ENCODE data around the gene TRAPPC3.

The TRAPPC3 gene

DNA sequence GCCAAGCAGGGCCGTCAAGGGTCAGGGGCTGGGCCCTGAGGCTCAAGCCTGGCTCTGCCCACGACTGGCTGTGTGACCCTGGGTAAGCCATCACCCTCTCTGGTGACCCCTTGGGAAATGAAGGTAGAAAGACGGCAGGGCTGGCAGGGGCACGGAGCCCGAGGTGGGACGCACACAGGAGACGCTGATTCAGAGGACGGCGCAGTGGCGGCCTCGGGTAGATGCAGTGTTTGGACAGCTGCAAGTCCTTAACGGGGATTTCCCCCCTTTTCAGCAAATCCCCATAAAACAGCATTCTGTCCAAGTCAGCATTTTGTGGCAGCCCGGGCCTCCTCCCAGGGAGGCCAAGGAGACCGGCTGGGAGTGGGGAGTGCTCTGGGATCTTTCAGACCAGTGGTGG, 41.0 kb downstream of the TRAPPC3 start:
- in situ Hi-C loops (cut with MboI; ENCODE audit: low sequenced_read_pairs), result loop anchor here (25.0 kb wide), 1 partner anchor 304 kb away; no protein-coding TSS in a partner anchor

DNA sequence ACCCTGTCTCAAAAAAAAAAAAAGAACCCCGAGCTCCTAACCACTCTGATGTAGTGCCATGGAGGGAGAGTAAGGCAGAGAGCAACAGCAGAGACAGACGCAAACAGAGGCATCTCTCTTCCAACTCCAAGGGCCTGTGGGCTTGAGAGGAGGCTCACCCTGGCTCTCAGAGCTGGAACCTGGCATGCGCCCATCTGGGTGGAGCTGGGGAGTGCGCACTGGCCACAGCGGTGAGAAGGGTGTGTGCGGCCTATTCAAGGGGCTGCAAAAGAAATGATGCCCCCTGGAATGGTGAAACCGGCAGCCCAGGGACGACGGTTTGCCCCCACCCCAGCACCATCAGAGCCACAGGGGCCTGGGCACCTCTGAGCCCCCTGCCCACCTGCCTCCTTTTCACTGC, 41.9 kb downstream of the TRAPPC3 start:
- in situ Hi-C loops (cut with MboI; ENCODE audit: low sequenced_read_pairs), result loop anchor here (25.0 kb wide), 1 partner anchor 305 kb away; no protein-coding TSS in a partner anchor

DNA sequence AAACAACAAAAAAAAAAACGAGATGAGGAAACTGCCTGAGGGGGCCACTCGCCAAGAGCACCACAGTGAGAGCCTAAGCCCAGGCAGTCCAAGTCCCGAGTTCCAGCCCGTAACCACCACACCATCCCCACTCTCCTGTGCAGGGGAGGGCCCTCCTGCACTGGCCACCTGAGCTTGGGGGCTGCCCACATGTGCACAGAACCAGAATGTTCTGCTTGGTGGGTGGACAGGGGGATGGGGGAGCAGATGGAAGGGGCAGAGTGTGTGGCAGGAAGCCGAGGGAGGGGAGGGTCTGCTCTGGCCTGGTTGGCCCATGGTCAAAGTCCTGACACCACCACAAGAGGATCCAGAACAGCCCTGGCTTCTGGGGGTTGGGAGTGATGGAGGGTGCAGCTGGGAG, 43.0 kb downstream of the TRAPPC3 start:
- in situ Hi-C loops (cut with MboI; ENCODE audit: low sequenced_read_pairs), result loop anchor here (25.0 kb wide), 1 partner anchor 306 kb away; no protein-coding TSS in a partner anchor

DNA sequence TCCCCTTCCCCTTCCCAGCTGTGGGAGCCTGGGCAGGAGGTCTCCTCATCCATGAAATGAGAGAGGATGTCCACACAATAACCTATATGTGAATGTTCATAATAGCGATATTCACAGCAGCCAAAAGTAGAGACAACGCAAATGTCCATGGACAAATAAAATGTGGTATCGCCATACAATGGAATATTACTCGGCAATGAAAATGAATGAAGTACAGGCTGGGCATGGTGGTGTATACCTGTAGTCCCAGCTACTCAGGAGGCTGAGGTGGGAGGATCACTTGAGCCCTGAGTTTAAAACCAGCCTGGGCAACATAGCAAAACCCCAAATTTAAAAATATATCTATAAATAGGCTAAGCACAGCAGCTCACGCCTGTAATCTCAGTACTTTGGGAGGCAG, 47.7 kb downstream of the TRAPPC3 start:
- in situ Hi-C loops (cut with MboI; ENCODE audit: low sequenced_read_pairs), result loop anchor here (25.0 kb wide), 1 partner anchor 311 kb away; no protein-coding TSS in a partner anchor

DNA sequence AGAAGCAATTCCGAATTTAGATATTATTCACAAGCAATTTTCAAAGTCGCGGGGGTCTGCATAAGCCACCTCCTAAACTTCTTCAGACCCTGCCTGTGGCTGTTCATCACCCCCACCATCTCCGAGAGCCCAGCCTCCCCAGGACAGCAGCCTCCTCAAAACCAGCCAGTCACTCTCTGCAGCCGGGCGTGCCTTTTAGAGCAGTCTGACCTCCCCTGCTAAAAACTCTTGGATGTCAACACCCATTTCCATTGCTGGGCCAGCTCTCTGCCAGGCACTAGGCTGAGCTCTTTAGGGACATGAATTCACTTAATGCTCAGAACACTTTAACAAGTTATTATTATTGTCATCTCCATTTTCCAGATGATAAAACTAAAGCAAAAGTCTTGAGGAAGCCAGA, 48.9 kb downstream of the TRAPPC3 start:
- in situ Hi-C loops (cut with MboI; ENCODE audit: low sequenced_read_pairs), result loop anchor here (25.0 kb wide), 1 partner anchor 312 kb away; no protein-coding TSS in a partner anchor

DNA sequence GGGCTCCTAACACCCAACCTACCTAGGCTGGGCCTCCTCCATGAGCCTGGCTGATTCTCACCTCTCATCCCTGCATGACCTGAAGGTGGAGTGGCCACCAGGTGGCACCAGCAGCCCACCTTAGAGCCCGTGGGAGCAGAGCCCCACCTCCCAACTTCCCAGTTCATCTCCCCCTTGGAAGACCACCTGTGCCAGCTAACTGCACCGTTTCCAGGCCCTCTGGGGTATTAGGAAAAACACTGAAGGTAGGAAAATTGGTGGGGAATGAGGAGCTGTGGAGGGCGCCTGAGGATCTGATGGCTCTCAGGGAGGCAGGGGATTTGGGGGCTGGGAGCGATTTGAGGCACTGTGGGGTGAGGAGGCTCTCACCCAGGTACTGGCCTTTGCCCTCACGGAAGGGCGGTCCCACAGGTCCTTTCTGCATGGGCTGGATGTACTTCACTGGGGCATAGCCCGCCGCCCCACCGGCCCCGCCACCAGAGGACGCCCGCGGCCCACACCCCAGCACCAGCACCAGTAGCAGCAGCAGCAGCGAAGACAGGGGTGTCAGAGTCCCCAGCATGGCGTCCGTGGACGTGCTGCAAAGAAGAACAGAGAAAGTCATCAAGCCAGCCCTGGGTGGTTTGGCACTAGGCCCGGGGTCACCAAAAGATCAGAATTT, 49.5 kb downstream of the TRAPPC3 start:
- in situ Hi-C loops (cut with MboI; ENCODE audit: low sequenced_read_pairs), result loop anchor here (10.0 to 25.0 kb wide), 2 partner anchors 185 to 312 kb away; no protein-coding TSS in a partner anchor

DNA sequence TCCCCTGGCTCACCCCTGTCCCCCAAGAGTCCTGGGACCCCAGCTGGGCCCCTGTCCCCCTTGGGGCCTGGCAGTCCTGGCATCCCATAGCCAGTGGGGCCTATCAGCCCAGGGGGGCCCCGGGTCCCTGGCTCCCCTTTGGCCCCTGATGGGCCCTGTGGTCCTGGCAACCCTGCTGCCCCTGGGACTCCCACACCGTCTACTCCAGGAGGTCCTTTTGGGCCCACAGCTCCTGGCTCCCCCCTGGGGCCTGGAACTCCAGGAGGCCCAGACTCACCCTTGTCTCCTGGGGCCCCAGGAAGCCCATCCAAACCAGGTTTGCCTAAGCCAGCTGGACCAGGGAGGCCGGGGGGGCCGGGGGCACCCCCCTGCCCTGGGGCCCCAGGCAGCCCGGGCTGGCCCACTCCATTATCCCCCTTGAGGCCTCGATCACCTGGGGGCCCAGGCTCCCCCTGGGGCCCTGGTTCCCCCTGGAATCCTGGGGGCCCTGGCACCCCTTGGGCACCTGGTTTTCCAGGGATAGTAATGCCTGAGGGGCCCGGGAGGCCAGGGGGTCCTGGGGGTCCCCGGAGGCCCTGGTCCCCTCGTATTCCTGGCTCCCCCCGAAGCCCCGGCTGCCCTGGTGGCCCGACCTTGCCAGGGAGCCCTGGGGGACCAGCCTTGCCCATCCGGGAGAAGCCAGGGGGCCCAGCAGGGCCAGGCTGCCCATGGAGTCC, 50.5 kb downstream of the TRAPPC3 start:
- in situ Hi-C loops (cut with MboI; ENCODE audit: low sequenced_read_pairs), result loop anchor here (10.0 kb wide), 1 partner anchor 186 kb away; no protein-coding TSS in a partner anchor

DNA sequence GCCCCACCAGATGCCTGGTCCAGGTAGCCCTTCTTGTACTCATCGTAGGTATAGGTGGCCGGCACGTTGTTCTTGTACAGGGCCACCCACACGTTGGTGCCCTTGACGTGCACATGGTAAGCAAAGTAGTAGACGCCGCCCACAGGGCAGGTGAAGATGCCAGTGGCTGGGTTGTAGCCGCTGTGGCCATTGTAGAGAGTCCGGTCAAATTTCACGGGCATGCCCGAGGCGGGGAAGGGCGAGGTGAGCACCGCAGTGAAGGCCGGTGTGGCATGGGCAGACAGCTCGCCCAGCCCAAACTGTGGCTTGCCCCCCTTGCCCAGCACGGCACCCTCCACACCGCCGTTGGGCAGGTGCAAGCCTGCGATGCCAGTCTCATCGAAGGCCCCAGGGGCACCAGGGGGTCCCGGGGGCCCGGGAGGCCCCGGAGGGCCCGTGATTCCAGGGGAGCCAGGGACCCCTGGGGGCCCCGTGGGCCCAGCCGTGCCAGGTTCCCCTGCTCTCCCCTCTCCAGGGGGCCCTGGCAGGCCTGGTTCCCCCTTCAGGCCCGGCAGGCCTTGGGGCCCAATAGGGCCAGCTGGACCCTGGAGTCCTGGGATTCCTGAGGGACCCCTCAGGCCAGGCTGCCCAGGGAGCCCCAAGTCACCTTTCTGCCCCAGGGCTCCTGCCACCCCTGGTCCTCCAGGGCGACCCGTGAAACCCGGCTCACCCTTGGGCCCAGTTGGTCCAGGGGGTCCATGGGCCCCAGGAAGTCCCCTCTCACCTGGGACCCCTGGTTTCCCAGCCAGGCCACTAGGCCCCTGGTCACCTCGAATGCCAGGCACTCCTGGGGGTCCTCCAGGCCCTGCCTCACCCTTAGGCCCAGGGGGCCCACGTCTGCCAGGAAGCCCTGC, 51.3 kb downstream of the TRAPPC3 start:
- in situ Hi-C loops (cut with MboI; ENCODE audit: low sequenced_read_pairs), result loop anchor here (10.0 kb wide), 1 partner anchor 187 kb away; no protein-coding TSS in a partner anchor

DNA sequence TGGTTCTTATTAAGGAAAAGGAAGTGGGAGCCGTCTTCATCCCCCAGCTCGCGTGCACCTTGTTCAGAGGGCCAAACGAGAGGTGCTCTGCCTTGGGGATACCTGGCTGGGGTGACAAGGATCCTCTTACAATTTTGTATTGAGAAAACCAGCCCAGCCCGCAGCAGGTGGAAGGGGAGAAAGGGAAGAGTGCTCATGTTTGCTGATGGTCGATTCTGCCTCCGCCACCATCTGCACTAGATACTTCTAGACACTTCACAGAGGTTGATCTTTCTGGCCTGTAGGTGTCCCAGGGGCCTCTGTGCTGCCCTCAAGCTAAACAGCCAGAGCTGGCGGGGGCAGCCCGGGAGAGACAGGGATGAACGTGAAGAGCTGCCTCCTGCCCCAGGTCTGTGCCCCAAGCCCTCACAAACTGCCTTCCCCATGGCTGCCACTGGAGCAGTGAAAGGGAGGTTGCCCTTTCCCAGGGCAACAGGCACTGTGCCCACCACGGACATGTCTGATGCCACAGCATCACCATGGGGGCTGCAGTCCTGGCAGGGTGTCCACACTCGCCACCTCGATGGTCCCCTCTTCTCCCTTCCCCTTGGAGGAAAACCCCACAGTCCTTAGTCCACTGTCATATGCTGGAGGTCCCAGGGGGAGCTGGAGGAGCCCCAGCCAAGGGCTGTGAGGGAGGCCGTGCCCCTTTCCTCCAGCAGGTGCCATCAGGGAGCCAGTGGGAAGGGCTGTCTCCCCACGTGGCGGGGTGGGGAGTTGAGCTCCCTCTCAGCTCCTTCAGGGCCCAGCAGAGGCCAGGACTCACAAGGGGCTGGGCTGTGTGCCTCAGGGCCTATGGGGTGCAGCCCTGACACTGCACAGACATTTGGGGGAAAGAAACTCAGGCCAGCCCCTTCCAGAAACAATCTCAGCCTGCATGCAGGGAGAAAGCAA, 52.5 kb downstream of the TRAPPC3 start:
- in situ Hi-C loops (cut with MboI; ENCODE audit: low sequenced_read_pairs), result loop anchor here (10.0 kb wide), 1 partner anchor 188 kb away; no protein-coding TSS in a partner anchor

DNA sequence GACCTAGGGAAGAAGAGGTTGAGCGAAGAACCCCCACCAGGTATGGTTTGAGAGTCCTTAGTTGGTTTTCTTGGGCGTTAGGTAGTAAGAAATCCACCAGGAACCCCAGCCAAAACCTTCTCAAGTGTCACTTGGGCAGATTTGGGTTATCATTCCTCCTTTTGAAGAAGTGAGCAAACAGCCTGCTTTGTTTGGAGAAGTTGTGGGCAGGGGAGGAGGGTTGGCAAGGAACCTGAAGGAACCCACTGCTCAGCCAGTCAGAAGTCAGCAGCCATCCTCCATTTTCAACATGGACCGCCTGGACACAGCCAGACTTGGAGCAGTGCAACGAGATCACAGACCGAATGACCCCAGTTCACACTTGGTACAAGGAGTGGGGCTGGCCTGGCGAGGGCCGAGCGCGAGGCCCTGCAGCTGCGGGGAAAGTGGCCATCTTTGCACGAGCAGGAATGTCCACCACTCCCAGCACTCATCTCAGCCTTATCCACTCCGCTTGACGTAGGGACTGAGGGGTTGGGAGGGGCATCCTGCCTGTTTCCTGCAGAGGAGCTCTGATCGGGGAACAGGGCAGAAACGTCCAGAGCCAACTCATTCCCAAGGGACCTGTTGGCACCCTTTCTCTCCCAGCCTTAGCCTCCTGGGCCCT, 53.4 kb downstream of the TRAPPC3 start:
- in situ Hi-C loops (cut with MboI; ENCODE audit: low sequenced_read_pairs), result loop anchor here (10.0 kb wide), 1 partner anchor 189 kb away; no protein-coding TSS in a partner anchor

DNA sequence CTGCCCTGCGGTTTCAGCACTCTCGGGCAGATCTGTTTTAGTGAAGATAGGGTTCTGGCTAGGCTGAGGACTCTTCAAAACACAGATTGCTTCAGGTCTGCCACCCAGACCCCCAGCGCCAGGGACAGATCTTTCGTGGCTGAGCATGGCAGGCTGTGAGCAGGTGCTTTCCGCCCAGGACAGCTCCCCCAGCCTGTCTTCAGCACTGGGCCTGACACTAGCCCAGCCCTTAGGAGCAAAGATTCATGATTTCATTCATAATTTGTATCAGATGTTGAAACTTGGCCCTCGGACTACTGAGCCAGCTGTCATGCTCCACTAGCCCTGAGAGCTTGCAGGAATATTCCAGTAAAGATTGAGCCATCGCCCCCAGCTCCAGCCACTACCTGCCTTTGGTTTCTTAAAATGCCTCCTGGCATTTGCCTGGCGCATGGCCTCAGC, 54.6 kb downstream of the TRAPPC3 start:
- in situ Hi-C loops (cut with MboI; ENCODE audit: low sequenced_read_pairs), result loop anchor here (10.0 kb wide), 1 partner anchor 190 kb away; no protein-coding TSS in a partner anchor

DNA sequence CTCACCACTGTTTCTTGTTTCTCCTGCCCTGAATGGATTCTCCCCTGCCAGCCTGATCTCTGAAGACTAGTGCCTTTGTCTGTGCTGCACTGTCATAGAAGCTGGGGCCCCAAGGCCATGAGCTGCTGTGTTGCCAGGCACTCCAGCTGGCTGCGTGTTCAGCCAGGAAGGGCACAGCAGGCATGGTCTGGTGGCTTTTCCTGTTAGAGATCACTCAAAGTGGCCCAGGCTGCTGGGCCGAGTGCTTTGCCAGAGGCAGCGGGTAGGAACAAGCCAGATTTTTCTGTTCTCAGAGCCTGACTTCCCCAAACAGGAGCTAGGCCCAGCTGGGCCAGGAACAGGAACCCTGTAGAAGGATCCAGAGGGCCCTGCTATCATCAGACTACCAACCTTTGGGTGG, 55.4 kb downstream of the TRAPPC3 start:
- in situ Hi-C loops (cut with MboI; ENCODE audit: low sequenced_read_pairs), result loop anchor here (10.0 kb wide), 1 partner anchor 191 kb away; no protein-coding TSS in a partner anchor

DNA sequence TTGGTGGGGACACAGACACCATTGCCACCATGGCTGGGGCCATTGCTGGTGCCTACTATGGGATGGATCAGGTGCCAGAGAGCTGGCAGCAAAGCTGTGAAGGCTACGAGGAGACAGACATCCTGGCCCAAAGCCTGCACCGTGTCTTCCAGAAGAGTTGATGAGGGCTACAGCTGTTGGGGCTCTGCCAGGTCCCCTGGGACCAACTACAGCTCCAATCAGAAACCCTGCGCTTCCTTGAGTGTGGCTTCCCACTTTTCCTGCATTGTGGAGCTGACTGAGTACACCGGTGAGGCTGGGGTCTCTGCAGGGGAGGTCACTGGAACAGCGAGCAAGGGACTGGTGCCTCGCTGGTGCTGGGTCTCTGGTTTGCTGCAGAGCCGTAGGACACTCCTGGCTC, 56.1 kb downstream of the TRAPPC3 start:
- in situ Hi-C loops (cut with MboI; ENCODE audit: low sequenced_read_pairs), result loop anchor here (10.0 kb wide), 1 partner anchor 192 kb away; no protein-coding TSS in a partner anchor

DNA sequence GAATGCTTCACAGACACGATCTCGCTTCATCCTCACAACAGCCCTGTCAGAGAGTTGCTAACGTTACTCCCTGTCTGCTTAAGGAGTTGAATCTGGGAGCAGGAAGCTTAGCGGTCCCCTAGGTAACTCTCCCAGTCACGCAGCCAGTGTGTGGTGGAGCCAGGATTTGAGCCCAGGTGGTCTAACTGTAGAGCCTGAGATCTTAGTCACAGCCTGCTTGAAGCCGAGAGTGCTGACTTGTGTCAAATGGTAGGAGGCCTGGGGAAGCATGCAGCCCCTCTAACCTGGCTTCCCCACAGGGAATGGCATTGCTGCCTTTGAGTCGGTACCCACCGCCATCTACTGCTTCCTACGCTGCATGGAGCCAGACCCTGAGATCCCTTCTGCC, 56.5 kb downstream of the TRAPPC3 start:
- in situ Hi-C loops (cut with MboI; ENCODE audit: low sequenced_read_pairs), result loop anchor here (10.0 kb wide), 1 partner anchor 192 kb away; no protein-coding TSS in a partner anchor

DNA sequence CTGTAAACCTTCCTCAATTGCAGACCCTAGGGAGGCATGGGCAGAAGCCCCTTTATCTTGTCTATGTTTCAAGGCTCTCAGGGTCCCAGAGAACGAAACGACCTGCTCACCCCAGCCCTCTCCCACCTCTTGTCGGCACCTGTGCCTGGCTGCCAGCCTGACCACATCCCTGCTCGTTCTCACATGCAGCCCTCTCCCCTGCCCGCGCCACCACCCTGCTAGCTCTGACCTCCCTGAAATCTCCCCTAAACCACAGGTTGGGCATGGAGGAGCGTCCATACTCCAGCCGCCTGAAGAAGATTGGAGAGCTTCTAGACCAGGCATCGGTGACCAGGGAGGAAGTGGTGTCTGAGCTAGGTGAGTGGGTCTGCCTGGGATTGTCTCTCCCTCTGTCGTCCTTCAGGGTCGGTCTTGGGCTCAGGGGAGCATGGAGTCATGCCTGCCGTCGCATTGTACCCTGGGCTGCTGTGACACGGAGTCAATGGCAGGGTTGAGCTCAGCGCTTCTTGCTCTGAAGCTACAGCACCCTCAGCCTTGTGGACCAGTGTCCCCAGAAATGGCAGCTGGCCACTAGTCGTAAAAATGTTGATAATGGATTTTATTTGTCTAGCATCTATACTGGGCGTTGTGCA, 57.0 kb downstream of the TRAPPC3 start:
- in situ Hi-C loops (cut with MboI; ENCODE audit: low sequenced_read_pairs), result loop anchor here (10.0 kb wide), 1 partner anchor 193 kb away; no protein-coding TSS in a partner anchor

DNA sequence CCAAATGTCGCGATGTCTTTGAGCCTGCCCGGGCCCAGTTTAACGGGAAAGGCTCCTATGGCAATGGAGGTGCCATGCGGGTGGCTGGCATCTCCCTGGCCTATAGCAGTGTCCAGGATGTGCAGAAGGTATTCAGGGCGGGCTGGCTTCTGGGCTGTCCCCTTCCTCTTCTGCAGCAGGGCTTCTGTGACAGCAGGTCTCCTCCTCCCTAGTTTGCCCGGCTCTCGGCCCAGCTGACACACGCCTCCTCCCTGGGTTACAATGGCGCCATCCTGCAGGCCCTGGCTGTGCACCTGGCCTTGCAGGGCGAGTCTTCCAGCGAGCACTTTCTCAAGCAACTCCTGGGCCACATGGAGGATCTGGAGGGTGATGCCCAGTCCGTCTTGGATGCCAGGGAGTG, 57.6 kb downstream of the TRAPPC3 start:
- in situ Hi-C loops (cut with MboI; ENCODE audit: low sequenced_read_pairs), result loop anchor here (10.0 kb wide), 1 partner anchor 193 kb away; no protein-coding TSS in a partner anchor

DNA sequence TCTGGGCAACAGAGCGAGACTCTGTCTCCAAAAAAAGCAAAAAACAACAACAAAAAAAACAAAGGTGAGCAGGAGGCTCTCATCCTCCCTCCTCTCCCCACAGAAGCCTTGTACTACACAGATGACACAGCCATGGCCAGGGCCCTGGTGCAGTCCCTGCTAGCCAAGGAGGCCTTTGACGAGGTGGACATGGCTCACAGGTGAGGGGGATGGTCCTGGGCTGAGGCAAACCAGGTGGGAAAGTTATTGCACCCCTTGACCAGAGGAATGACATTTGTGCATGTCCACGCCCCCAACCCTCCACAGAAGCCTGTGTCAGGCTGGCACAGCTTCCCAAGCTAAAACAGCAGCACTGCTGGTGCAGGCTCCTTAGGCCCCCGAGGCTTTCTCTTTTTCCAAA, 58.1 kb downstream of the TRAPPC3 start:
- in situ Hi-C loops (cut with MboI; ENCODE audit: low sequenced_read_pairs), result loop anchor here (10.0 kb wide), 1 partner anchor 194 kb away; no protein-coding TSS in a partner anchor
